Measurements from ENCODE around the gene G3BP2.

GRCh38 chr4:75659512-75660031 lies 13.6 kb downstream of the G3BP2 start:
- no peak for TF ChIP-seq CTCF (conservative IDR thresholded peaks at IDR 0.05)
- no peak for TF ChIP-seq EZH2 (IDR thresholded peaks at IDR 0.05; ENCODE audit: low read depth)

Data from PC-9 (cell line).